ENCODE measurements around the gene SMC1A.

Gene SMC1A

GRCh38 chrX:53379008-53379710, 43.3 kb downstream of the SMC1A start:
- TF ChIP-seq ZC3H10 (CRISPR knock-in tag; IDR thresholded peaks at IDR 0.05): no peak
- no peak for TF ChIP-seq ESRRG (CRISPR knock-in tag; IDR thresholded peaks at IDR 0.05)
- no peak for TF ChIP-seq CSRNP3 (CRISPR knock-in tag; IDR thresholded peaks at IDR 0.05)
- TF ChIP-seq TCF4 (CRISPR knock-in tag; IDR thresholded peaks at IDR 0.05; ENCODE audit: borderline replicate concordance): no peak
- no peak for TF ChIP-seq ZNF70 (CRISPR knock-in tag; IDR thresholded peaks at IDR 0.05)
- TF ChIP-seq TSHZ2 (CRISPR knock-in tag; IDR thresholded peaks at IDR 0.05): no peak
- ATAC-seq: no peak

GRCh38 chrX:53377464-53377863, 45.0 kb downstream of the SMC1A start:
- ATAC-seq: no peak
- TF ChIP-seq, protein P1, sequence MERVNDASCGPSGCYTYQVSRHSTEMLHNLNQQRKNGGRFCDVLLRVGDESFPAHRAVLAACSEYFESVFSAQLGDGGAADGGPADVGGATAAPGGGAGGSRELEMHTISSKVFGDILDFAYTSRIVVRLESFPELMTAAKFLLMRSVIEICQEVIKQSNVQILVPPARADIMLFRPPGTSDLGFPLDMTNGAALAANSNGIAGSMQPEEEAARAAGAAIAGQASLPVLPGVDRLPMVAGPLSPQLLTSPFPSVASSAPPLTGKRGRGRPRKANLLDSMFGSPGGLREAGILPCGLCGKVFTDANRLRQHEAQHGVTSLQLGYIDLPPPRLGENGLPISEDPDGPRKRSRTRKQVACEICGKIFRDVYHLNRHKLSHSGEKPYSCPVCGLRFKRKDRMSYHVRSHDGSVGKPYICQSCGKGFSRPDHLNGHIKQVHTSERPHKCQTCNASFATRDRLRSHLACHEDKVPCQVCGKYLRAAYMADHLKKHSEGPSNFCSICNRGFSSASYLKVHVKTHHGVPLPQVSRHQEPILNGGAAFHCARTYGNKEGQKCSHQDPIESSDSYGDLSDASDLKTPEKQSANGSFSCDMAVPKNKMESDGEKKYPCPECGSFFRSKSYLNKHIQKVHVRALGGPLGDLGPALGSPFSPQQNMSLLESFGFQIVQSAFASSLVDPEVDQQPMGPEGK (CRISPR knock-in tag; IDR thresholded peaks at IDR 0.05; ENCODE audit: borderline replicate concordance): no peak
- TF ChIP-seq OSR1 (CRISPR knock-in tag; IDR thresholded peaks at IDR 0.05) (no peak), ISL1 (CRISPR knock-in tag; IDR thresholded peaks at IDR 0.05) (no peak), ZNF565 (CRISPR knock-in tag; conservative IDR thresholded peaks at IDR 0.05; ENCODE audit: low read depth) (no peak), ZNF8 (CRISPR knock-in tag; IDR thresholded peaks at IDR 0.05) (no peak), ZFP30 (CRISPR knock-in tag; IDR thresholded peaks at IDR 0.05) (no peak), GLIS3 (CRISPR knock-in tag; IDR thresholded peaks at IDR 0.05) (no peak), BACH2 (CRISPR knock-in tag; IDR thresholded peaks at IDR 0.05; ENCODE audit: borderline replicate concordance) (no peak), TOX (CRISPR knock-in tag; IDR thresholded peaks at IDR 0.05; ENCODE audit: borderline replicate concordance) (no peak), TSHZ2 (CRISPR knock-in tag; IDR thresholded peaks at IDR 0.05) (no peak), ZC3H10 (CRISPR knock-in tag; IDR thresholded peaks at IDR 0.05) (no peak), RARB (CRISPR knock-in tag; IDR thresholded peaks at IDR 0.05) (no peak)

DNA sequence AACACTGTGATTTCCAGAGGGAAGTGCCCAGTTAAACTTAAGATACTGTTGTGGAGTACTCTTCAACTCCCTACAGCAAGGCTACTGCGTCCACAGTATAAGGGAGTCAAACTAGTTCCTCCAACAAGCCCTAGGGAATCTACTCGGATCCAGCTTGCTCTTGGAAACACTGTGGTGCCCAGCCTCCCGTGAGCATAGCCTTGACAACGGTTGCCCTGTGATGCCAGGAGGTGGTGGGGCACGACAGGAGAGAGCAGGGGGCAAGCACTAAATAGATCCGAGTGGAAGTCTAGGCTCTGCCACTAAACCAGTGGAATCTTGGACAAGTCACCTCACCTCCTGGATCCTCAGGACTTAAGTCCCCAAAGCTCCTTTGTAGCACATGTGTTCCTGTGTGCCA, 45.6 kb downstream of the SMC1A start:
- ATAC-seq: no peak
- TF ChIP-seq OSR1 (CRISPR knock-in tag; IDR thresholded peaks at IDR 0.05): no peak
- TF ChIP-seq SNAI2 (CRISPR knock-in tag; IDR thresholded peaks at IDR 0.05): no peak
- no peak for TF ChIP-seq TOX (CRISPR knock-in tag; IDR thresholded peaks at IDR 0.05; ENCODE audit: borderline replicate concordance)
- no peak for TF ChIP-seq ESRRG (CRISPR knock-in tag; IDR thresholded peaks at IDR 0.05)
- TF ChIP-seq, protein P1 (CRISPR knock-in tag; IDR thresholded peaks at IDR 0.05; ENCODE audit: borderline replicate concordance): no peak
- no peak for TF ChIP-seq ARNTL (CRISPR knock-in tag; IDR thresholded peaks at IDR 0.05; ENCODE audit: borderline replicate concordance, low read depth)
- TF ChIP-seq ZFP30 (CRISPR knock-in tag; IDR thresholded peaks at IDR 0.05): no peak
- no peak for TF ChIP-seq RARB (CRISPR knock-in tag; IDR thresholded peaks at IDR 0.05)
- no peak for TF ChIP-seq ZNF8 (CRISPR knock-in tag; IDR thresholded peaks at IDR 0.05)
- no peak for TF ChIP-seq ZFP3 (CRISPR knock-in tag; IDR thresholded peaks at IDR 0.05)
- no peak for TF ChIP-seq ZNF70 (CRISPR knock-in tag; IDR thresholded peaks at IDR 0.05)
- TF ChIP-seq GLIS3 (CRISPR knock-in tag; IDR thresholded peaks at IDR 0.05): no peak
- TF ChIP-seq, protein P2, sequence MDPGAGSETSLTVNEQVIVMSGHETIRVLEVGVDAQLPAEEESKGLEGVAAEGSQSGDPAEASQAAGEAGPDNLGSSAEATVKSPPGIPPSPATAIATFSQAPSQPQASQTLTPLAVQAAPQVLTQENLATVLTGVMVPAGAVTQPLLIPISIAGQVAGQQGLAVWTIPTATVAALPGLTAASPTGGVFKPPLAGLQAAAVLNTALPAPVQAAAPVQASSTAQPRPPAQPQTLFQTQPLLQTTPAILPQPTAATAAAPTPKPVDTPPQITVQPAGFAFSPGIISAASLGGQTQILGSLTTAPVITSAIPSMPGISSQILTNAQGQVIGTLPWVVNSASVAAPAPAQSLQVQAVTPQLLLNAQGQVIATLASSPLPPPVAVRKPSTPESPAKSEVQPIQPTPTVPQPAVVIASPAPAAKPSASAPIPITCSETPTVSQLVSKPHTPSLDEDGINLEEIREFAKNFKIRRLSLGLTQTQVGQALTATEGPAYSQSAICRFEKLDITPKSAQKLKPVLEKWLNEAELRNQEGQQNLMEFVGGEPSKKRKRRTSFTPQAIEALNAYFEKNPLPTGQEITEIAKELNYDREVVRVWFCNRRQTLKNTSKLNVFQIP (CRISPR knock-in tag; IDR thresholded peaks at IDR 0.05; ENCODE audit: borderline replicate concordance, low read depth): no peak
- no peak for TF ChIP-seq ISL1 (CRISPR knock-in tag; IDR thresholded peaks at IDR 0.05)
- TF ChIP-seq BACH2 (CRISPR knock-in tag; IDR thresholded peaks at IDR 0.05; ENCODE audit: borderline replicate concordance): no peak
- no peak for TF ChIP-seq PPARA (CRISPR knock-in tag; IDR thresholded peaks at IDR 0.05; ENCODE audit: borderline replicate concordance)

Data from SK-N-SH treated with all-trans-retinoic acid at 6 μM for 48 hours (cell line).